Neural progenitor cell (in vitro differentiated cells): ENCODE results near the gene FAM131A. TPM values are rescaled to one million over a fixed set of nuclear protein-coding genes. Genes with fewer than 3 reads are reported as not detected.

Experiments
- DNase-seq: peaks from one replicate; pipeline ENCODE4 v3.0.0-alpha.2; 2016; ENCODE audit warnings: low spot score
- H2AFZ ChIP-seq: fragments of 200-600 bp; sonication (generic); replicated peaks from 2 replicates; pipeline ENCODE4 v1.6.1; 2016; ENCODE audit warnings: antibody characterized with exemption
- H3F3A ChIP-seq: fragments of 200-600 bp; sonication (generic); 2 replicates; pipeline ENCODE4 v1.6.1; 2016; ENCODE audit warnings: antibody characterized with exemption, low read depth
- H3K27ac ChIP-seq: fragments of 200-600 bp; sonication (generic); 2 replicates; pipeline ENCODE4 v1.5.1; 2016; ENCODE audit warnings: mild to moderate bottlenecking
- H3K27me3 ChIP-seq: fragments of 200-600 bp; sonication (generic); 2 replicates; pipeline ENCODE4 v1.6.1; 2016; ENCODE audit warnings: mild to moderate bottlenecking, moderate library complexity
- H3K36me3 ChIP-seq: fragments of 200-600 bp; sonication (generic); 2 replicates; pipeline ENCODE4 v1.5.1; 2016
- H3K4me1 ChIP-seq: fragments of 200-600 bp; sonication (generic); 2 replicates; pipeline ENCODE4 v1.6.1; 2016; ENCODE audit warnings: mixed run types
- H3K4me2 ChIP-seq: fragments of 200-600 bp; sonication (generic); 2 replicates; pipeline ENCODE4 v1.6.1; 2016
- H3K4me3 ChIP-seq: fragments of 200-600 bp; sonication (generic); 2 replicates; pipeline ENCODE4 v1.5.1; 2016
- H3K79me2 ChIP-seq: fragments of 200-600 bp; sonication (generic); 2 replicates; pipeline ENCODE4 v1.6.1; 2016; ENCODE audit warnings: low read depth
- H3K9ac ChIP-seq: fragments of 200-600 bp; sonication (generic); 2 replicates; pipeline ENCODE4 v1.6.1; 2016
- H3K9me3 ChIP-seq: fragments of 200-600 bp; sonication (generic); 2 replicates; pipeline ENCODE4 v1.5.1; 2016; ENCODE audit warnings: low read depth
- H4K20me1 ChIP-seq: fragments of 200-600 bp; sonication (generic); 2 replicates; pipeline ENCODE4 v1.6.1; 2016; ENCODE audit warnings: low read depth
- H3K27ac Mint-ChIP-seq: 3 replicates; pipeline ENCODE4 v1.8.0; 2021; ENCODE audit warnings: mixed read lengths
- H3K27me3 Mint-ChIP-seq: 2 replicates; pipeline ENCODE4 v1.8.0; 2022; ENCODE audit warnings: low read depth, mild to moderate bottlenecking, inconsistent platforms, moderate library complexity, mixed read lengths; ENCODE audit not compliant: insufficient read depth
- H3K36me3 Mint-ChIP-seq: 3 replicates; pipeline ENCODE4 v1.8.0; 2021; ENCODE audit warnings: mixed read lengths
- H3K4me1 Mint-ChIP-seq: 3 replicates; pipeline ENCODE4 v1.8.0; 2021; ENCODE audit warnings: mixed read lengths
- H3K4me3 Mint-ChIP-seq: 3 replicates; pipeline ENCODE4 v1.8.0; 2021; ENCODE audit warnings: mild to moderate bottlenecking, moderate library complexity, mixed read lengths
- H3K9me3 Mint-ChIP-seq: 3 replicates; pipeline ENCODE4 v1.8.0; 2020; ENCODE audit warnings: mixed read lengths
- CTCF ChIP-seq: fragments of 200-600 bp; sonication (generic); IDR thresholded peaks from 2 replicates; pipeline ENCODE4 v1.5.1; 2017; ENCODE audit warnings: antibody characterized with exemption, mild to moderate bottlenecking
- EZH2 ChIP-seq: fragments of 200-600 bp; sonication (generic); IDR thresholded peaks from 2 replicates; pipeline ENCODE4 v1.6.1; 2017; ENCODE audit warnings: antibody characterized with exemption, mild to moderate bottlenecking, moderate library complexity
- EZH2phosphoT487 ChIP-seq: fragments of 200-600 bp; sonication (generic); IDR thresholded peaks from 2 replicates; pipeline ENCODE4 v1.6.1; 2017; ENCODE audit warnings: antibody characterized with exemption
- total RNA-seq: library from RNA; depleted of rRNA; stranded (reverse); fragments of >200 nt; gene quantifications from 2 replicates; pipeline ENCODE4 v1.2.3, GENCODE V29; 2015; ENCODE audit warnings: low replicate concordance

Gene FAM131A
- total RNA-seq = 17.2 and 37.7 TPM in 2 replicates

DNA sequence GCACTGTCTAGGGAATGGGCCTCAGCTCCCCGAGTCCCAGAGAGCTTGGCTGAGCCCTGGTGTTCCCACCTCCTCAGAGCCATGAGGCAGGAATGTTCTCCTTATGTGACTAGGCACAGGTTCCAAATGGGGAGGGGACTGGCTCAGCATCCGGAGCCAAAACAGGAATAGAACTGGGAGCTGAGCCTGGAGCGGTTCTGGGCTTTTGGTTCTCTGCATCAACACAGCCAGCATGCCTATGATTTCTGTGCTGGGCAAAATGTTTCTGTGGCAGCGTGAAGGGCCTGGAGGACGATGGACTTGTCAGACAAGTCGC is at the start of gene FAM131A:
FAM131A (plus strand) TSS at position 202 of the 316 bp plus-strand sequence; CDS start at position 233, 31 bp downstream.
- no peaks in the 10 kb centered on the region for H3K27me3 ChIP-seq
- no peak for TF ChIP-seq EZH2
- TF ChIP-seq EZH2phosphoT487 = no peak
- no peak for TF ChIP-seq CTCF
- peak within 1 kb of the TSS; percentile 94 for H3K27ac ChIP-seq
- H3K9me3 ChIP-seq = no peaks in the 10 kb centered on the region
- peak within 1 kb of the TSS; percentile 88 for H3K4me3 ChIP-seq
- no peak within 1 kb of the TSS for H2AFZ ChIP-seq
- H3K4me1 ChIP-seq = peaks cover 21% of the 10 kb centered on the region
- H3K79me2 ChIP-seq = peaks cover 44% of the 10 kb centered on the region
- peak within 1 kb of the TSS; percentile 62 for H3K9ac ChIP-seq
- no peak for DNase-seq
- peaks cover 11% of the 10 kb centered on the region for H3K36me3 Mint-ChIP-seq
- peak within 1 kb of the TSS; percentile 93 for H3K27ac Mint-ChIP-seq
- H3K4me3 Mint-ChIP-seq = peak within 1 kb of the TSS; percentile 92
- peaks cover 57% of the 10 kb centered on the region for H3F3A ChIP-seq
- H4K20me1 ChIP-seq = peaks cover 88% of the 10 kb centered on the region
- H3K27me3 Mint-ChIP-seq = peaks cover 5% of the 10 kb centered on the region
- H3K36me3 ChIP-seq = no peaks in the 10 kb centered on the region
- H3K4me1 Mint-ChIP-seq = peaks cover 29% of the 10 kb centered on the region
- H3K9me3 Mint-ChIP-seq = no peaks in the 10 kb centered on the region
- H3K4me2 ChIP-seq = peak within 1 kb of the TSS; percentile 82

DNA sequence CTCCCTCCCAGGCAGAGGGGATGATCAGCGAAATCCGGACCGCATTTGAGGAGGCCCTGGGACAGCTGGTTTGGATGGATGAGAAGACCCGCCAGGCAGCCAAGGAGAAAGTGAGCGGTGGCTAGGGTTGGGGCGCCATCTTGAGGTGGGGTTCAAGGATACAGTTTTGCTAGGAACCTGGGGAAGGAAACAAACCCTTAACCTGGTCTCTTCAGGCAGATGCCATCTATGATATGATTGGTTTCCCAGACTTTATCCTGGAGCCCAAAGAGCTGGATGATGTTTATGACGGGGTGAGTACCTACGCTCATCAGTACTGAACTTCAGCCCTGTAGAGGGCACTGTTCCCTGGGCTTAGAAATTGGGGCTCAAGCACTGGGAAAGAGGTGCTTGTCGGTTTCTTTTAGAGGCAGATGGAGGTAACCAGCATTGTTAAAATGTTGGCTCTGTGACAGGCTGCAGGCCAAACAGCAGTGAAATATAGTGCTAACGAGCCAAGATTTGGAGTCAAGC is 47.9 kb upstream of the FAM131A start:
- peaks cover 6% of the 10 kb centered on the region for H3K27me3 ChIP-seq
- no peak overlapping the region for H3K4me3 ChIP-seq
- H3K36me3 ChIP-seq = no peaks in the 10 kb centered on the region
- H3K79me2 ChIP-seq = no peaks in the 10 kb centered on the region
- H3K4me1 Mint-ChIP-seq = peaks cover 4% of the 10 kb centered on the region
- no peaks in the 10 kb centered on the region for H3K9me3 Mint-ChIP-seq
- TF ChIP-seq CTCF = peak; percentile 71
- TF ChIP-seq EZH2phosphoT487 = no peak
- no peak for TF ChIP-seq EZH2
- H4K20me1 ChIP-seq = no peaks in the 10 kb centered on the region
- peaks cover 11% of the 10 kb centered on the region for H3K27me3 Mint-ChIP-seq
- H3K9me3 ChIP-seq = no peaks in the 10 kb centered on the region
- no peaks in the 10 kb centered on the region for H3K36me3 Mint-ChIP-seq
- H3K9ac ChIP-seq = no peak overlapping the region
- H3K27ac ChIP-seq = no peak overlapping the region
- H3F3A ChIP-seq = no peaks in the 10 kb centered on the region
- peak; percentile 77 for DNase-seq
- H3K4me1 ChIP-seq = no peaks in the 10 kb centered on the region
- H2AFZ ChIP-seq = no peak overlapping the region
- no peak overlapping the region for H3K4me3 Mint-ChIP-seq
- no peak overlapping the region for H3K27ac Mint-ChIP-seq
- H3K4me2 ChIP-seq = no peak overlapping the region

DNA sequence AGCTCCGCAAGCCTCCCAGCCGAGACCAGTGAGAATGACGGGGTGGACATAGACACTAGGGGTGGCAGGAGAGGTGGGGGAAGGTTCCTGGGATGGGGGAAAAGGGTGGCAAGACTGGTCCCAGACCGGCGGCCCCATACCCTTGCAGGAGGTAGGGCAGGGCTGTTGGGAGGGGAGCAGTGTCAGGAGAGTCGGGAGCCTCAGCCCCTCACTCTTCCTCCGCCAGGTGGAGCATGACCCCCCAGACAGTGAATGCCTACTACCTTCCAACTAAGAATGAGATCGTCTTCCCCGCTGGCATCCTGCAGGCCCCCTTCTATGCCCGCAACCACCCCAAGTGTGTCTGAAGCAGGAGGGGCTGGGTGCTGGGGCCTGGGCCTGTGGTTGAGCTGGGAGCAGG is 47.1 kb upstream of the FAM131A start:
- Histone ChIP-seq H3K4me1 (no peaks in the 10 kb centered on the region), H3K9ac (no peak overlapping the region), H3K9me3 (no peaks in the 10 kb centered on the region), H3K27me3 (peaks cover 6% of the 10 kb centered on the region), H2AFZ (no peak overlapping the region), H3K36me3 (no peaks in the 10 kb centered on the region), H3K27ac (no peak overlapping the region), H3K4me2 (no peak overlapping the region), H3K4me3 (no peak overlapping the region), H4K20me1 (no peaks in the 10 kb centered on the region), H3F3A (no peaks in the 10 kb centered on the region), H3K79me2 (no peaks in the 10 kb centered on the region)
- Mint-ChIP-seq H3K9me3 (no peaks in the 10 kb centered on the region), H3K27ac (no peak overlapping the region), H3K4me3 (no peak overlapping the region), H3K27me3 (peaks cover 11% of the 10 kb centered on the region), H3K36me3 (no peaks in the 10 kb centered on the region), H3K4me1 (no peaks in the 10 kb centered on the region)
- DNase-seq = no peak
- no peak for TF ChIP-seq EZH2
- TF ChIP-seq CTCF = no peak
- TF ChIP-seq EZH2phosphoT487 = no peak
